Raji (cell line): ENCODE measurements around the gene FYN.

Experiments
- POLR2A ChIP-seq: IDR thresholded peaks from 2 replicates; pipeline ENCODE4 v1.6.1; 2011; ENCODE audit warnings: low read depth, low read length, control low read depth; ENCODE audit not compliant: insufficient read depth

FYN gene

GRCh38 chr6:111888928-111889695, 15.9 kb upstream of the FYN start:
- TF ChIP-seq POLR2A, result no peak

GRCh38 chr6:111885373-111886027, 12.2 kb upstream of the FYN start:
- no peak for TF ChIP-seq POLR2A

- TF ChIP-seq POLR2A, result no peak
Measured at GRCh38 chr6:111884068-111884467, 10.8 kb upstream of the FYN start.

GRCh38 chr6:111880181-111880888, 7.1 kb upstream of the FYN start:
- TF ChIP-seq POLR2A, result no peak

- TF ChIP-seq POLR2A, result no peak
Measured at GRCh38 chr6:111875741-111876140, 2.5 kb upstream of the FYN start.

- no peak for TF ChIP-seq POLR2A
Measured at GRCh38 chr6:111874025-111874415, 768 bp upstream of the FYN start.

GRCh38 chr6:111872401-111873177, 663 bp downstream of the FYN start:
- TF ChIP-seq POLR2A, result no peak

GRCh38 chr6:111871725-111872400, 1.4 kb downstream of the FYN start:
- TF ChIP-seq POLR2A, result no peak

GRCh38 chr6:111871207-111871606, 2.0 kb downstream of the FYN start:
- no peak for TF ChIP-seq POLR2A

- TF ChIP-seq POLR2A, result no peak
Measured at GRCh38 chr6:111870742-111871064, 2.5 kb downstream of the FYN start.

- TF ChIP-seq POLR2A, result no peak
Measured at GRCh38 chr6:111870051-111870741, 3.1 kb downstream of the FYN start.

- no peak for TF ChIP-seq POLR2A
Measured at GRCh38 chr6:111866857-111867256, 6.4 kb downstream of the FYN start.

GRCh38 chr6:111865909-111866546, 7.2 kb downstream of the FYN start:
- no peak for TF ChIP-seq POLR2A

GRCh38 chr6:111865049-111865585, 8.1 kb downstream of the FYN start:
- TF ChIP-seq POLR2A, result no peak
